HG02870 (cell line): Measurements from ENCODE around the gene ASIC2.

ENCODE experiments used
- ATAC-seq: cut with Tn5 transposase; IDR thresholded peaks from one replicate; pipeline ENCODE4 v1.9.1; 2021; ENCODE audit warnings: mild to moderate bottlenecking, moderate library complexity; ENCODE audit not compliant: unreplicated experiment

Gene ASIC2

DNA sequence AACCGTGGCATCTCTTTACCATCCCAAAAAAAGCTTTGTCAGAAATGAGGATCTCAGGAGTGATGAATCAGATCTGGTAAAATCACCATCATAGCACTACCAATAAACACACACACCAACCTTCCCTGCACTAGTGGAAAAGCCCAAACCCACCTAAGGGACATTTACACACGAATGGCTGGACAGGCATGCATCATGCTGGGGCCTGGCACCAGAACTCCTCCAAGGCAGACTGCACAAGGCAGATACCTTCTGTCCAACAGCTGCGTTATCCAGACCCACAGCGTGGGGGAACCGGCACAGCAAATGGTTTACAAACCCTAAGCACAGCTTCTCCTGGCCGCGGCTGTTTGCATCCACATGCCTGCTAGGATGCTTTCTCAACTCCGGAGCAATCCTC is 2.8 kb downstream of the ASIC2 start:
- ATAC-seq, result no peak

DNA sequence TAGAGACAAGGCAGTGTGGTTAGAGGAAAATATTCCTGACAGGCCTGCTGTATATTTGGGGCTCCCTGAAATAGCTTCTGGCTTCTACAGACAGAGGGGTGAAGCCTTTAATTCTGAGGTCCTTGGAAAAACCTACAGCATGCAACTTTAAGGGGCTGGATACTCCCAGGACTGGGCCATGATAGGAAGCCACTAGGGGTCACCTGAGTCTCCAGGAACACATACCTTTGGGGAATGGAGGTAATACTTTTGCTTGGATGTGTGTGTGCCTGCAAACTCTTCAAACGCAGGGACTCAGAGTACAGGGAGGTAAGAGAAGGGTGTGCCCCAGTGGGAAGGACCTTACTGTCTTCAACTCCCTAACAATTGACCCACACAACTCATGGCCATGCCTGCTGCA is 4.1 kb downstream of the ASIC2 start:
- no peak for ATAC-seq

DNA sequence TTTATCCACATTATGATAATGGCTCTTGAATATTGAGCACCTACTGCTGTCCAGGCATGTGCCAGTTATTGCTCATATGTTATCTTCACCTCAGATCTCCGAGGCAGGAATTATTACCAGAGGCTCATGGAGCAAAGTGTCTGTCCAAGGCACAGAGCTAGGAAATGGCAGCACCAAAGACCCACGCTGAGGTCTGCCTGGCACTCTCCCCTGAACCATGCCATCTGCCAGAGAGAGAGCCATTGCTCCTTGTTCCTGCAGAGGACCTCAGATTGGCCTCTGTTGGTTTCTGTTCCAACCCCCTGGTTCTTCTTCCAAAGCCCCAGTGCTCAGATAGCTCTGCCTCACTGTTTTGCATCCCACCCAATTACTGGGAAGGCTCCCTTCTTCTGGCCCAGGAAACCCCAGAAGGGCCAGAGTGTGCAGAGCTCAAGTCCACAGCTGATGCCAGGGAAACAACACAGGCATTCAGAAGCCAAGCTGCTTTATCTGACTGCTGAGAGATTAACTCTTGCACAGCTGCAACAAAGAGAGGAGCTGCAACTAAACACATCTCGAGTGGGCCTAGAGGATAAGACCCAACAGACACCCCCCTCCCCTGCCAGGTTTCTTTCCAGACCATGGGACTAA is 5.9 kb downstream of the ASIC2 start:
- no peak for ATAC-seq

DNA sequence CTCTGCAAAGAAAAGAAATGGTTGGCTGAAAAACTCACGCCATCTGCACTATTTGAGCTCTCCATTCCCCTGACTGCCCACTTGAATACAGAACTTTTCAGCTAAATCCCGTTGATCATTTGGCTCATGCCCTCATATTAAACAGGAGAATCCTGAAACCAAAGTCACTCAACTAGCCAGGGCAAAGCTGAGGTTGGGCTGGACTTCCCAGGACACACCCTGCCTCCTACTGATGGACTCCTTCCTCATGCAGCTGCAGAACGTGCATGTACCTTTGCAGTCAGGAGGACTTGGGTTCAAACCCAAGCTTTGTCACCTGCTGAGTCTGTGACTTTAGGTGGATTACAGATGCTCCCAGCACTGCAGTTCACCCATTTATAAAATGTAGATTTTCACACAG is 7.7 kb downstream of the ASIC2 start:
- no peak for ATAC-seq

DNA sequence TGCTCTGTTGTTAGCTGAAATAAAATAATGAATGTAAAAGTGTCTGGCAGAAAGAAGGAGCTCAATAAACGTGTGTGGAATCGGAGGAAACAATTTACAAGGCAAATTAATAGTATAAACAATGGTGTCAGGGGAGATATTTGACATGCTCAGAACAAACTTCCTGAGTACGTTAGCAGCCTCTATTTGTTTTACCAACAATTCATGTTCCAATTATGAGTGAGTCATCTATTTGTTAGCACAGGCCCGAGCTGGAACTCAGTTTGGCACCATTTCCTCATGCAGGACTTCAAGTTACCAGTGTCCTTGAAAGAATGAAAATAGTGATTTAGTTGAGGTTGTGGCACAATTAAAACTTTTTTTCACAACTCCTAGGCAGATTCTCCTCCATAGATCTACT is 9.1 kb downstream of the ASIC2 start:
- ATAC-seq, result no peak

DNA sequence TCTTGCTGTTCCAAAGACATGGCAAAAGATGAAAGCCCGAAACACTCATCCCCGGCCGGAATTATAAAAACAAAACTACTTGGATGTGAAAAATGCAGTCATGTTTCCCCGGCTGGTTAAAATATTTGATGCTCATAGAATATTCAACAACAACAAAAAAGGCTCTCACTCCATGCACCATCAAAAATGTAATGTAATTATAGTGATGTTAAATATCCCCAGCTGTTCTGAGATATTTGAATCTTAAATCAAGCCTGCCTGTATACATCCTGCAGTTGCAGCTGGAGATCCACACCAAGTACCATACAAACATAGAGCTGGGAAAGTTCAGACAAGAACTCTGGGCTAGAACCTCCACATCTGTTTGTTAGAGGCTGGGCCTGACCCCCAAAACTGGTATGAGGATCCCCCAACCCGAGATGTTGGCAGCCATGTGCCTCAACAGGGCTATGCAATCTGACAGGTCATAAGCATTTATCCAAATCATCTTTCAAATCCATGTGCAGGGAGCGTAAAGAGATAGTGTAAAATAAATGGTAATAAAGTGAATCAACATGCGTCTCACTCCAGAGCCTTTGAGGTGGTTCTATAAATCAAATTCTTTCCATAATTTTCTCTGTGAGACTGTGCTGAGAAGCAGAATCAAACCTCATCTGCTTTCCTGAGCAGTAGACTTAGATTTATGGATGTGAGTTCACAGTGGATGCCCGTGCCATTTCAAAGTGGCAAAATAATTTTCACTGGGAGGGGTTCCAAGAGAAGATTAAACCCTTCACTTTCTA is 12.7 kb downstream of the ASIC2 start:
- no peak for ATAC-seq

DNA sequence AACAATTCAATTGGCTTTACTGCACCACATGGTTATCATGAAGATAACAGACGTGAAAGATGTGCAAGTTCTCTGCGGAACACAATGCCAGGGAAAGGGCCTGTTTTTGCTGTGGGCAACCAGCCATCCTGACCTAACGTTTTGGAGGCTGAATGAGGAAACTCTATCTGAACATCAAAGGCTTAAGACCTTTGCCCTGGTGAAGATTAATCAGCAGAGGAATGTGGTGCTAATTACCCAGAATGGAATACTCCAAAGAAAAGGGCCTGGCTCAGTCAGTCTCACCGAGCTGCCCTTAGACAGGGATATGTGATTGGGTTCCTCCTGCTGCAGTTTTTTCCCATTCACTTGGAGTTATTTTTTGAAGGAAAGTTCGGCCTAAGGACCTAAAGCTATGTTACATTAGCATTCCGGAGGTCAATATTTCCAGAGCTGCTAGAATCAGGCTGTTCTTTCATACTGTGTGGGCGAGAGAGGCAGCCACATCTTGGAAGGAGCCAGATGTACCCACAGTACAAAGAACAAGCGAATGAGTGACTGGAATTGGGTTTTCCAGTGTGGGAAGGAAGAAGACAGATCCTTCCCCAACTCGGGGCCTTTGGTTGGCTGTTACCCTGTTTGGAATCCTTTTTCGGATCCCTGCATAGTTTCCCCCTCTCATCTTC is 15.5 kb downstream of the ASIC2 start:
- no peak for ATAC-seq

DNA sequence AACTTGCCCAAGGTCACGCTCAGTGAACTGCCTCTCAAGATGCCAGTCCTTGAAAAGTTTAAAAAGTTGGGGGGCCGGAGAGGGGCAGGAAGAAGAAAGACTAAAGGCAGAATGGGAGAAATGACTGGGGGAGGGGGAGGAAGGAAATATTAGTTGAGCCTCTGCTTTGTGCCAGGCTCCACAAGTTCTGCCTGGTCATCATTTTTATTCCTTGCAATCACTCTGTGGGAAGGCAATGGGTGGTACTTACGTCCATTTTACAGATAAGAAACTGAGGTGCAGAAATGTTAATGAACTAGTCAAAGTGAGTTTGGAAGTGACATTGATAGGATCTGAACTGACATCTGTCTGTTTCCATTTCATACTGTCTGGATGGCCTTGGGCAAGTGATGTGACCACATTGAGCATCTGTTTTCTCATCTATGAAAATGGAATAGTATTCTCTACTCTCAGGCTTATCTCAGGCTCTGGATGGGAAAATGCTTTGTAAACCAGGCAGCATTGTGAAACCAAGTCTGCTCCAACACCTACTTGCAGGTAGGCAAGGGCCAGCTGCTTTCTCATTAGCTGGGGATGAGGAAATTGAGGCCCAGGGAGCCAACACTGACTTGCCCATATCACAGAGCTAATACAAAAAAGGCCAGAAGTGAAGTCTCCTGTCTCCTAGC is 19.2 kb downstream of the ASIC2 start:
- ATAC-seq, result no peak

DNA sequence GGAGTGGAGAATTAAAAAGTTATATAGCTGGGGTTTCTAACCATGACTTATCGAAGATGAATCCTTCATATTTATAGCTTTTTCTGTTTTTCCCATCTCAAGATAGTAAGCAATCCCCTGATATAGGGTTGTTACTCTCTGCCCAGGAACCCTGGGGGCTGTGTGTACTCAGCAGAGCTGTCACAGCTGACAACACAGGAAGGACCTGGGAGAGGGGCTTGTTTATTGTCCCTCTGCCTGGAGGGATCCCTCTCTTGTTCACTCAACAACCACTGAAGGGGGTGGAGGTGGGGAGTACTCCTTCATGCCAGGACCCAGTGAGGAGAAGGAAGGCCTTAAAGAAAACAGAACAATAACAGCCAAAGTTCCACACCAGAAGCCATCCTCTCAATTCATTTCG is 19.8 kb downstream of the ASIC2 start:
- no peak for ATAC-seq

DNA sequence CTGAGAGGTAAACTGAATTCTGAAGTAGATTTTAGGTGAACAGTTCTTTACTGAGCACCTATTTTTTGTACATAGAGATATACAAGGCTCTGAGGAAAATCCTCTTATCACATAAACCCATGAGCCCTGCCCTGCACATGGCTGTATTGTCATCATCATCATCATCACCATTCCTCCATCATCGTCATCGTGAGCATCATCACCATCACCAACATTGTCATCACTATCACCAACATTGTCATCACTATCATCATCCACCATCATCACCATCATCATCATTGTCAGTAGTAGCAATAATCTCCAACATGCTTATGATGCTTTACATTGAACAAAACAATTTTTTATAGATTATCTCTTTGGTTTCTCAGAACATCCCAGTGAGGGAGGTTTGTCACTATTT is 20.7 kb downstream of the ASIC2 start:
- no peak for ATAC-seq

DNA sequence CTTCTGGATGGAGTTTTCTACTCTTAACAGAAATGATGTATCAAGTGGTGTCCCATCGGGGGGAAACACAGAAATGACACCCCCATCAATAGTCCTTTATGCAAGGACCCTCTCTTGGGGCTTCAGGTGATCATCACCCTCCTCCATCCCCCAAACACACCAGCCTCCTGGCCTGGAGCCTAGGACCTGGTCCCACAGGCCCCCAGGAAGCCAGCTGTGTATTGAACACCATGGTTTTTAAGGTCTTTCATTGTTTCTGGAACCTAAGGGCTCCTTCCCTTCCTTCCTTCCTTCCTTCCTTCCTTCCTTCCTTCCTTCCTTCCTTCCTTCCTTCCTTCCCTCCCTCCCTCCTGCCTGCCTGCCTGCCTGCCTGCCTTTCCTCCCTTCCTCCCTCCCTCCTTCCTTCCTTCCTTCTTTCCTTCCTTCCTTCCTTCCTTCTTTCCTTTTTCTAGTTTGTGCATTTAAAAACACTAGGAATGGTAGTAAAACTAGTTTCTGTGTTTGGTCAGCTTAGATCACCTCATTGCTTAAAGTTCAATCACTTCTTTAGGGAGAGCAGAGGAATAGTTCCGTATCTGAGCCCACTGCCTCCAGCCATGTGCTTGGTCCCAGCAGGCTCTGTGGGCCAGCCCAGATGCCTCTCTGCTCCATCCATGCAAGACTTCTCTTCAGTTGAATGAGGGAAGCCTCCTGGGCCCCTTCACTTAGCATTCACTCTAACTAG is 23.6 kb downstream of the ASIC2 start:
- no peak for ATAC-seq

DNA sequence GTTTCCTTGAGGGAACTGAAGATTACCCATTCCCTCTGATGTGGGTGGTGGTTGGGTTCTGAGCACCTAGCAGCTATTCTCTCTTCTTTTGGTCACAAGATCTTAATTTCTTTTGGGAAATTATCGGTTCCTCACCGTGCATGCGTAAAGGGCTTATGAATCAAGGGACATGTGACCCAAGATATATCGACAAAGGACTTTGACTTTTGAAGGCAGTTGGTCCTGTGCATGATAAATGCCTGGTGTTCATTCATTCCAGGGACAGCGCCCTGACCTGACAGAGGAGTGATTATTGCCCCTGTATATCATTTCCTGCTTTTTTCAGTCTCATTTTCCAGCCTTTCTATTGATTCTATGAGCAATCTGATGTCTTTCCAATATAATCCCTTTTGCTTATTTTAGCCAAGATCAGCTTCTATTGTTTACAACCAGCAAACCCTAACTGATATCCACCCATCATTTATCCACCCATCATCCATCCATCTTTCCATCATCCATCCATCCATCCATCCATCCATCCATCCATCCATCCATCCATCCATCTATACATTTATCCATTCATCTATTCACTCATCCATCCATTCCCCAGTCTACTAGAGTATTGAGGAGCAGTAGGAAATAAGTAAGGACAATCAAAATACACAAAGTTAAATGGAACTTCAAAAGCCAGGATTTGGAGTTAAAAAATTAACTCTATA is 25.1 kb downstream of the ASIC2 start:
- no peak for ATAC-seq

DNA sequence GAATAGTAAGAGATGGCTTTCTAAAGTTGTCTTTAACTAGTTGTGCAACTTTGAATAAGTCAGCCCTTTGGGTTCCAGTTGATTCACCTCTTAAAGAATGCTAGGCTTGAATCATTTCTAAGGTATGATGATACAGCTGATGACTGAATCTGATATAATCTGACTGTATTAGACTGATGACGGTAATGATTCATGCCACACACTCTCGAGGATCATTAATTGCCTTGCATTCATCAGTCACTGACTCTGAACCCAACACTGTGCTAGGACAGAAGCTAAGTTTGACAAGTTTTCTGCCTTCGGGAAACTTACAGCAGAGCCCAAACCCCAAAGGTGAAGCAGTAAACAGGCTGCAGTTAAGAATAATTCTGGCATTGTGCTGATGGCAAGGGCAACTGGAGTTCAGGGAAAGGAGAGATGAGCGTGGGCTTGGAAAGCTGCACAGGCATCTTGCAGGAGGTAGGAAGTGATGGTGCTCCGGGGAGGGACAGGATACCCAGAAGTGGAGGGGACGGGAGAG is 25.8 kb downstream of the ASIC2 start:
- no peak for ATAC-seq

DNA sequence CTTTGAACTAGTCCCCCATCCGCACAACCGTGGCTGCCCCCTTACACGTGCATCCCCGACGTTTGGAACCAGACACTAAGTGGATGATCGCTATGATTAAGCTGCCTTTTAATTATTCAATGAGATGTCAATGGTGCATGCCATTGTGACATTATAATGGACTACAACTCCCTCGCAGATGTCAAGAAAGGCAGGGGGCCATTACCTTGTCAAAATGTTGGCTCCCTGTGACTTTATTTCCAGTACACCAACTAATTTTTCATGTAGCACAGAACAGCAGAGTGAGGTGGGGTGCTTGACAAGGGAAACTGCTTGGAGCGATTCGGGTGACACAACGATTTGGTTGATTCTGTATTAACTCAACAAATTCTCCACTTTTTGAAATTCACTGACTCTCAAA is 26.5 kb downstream of the ASIC2 start:
- no peak for ATAC-seq

DNA sequence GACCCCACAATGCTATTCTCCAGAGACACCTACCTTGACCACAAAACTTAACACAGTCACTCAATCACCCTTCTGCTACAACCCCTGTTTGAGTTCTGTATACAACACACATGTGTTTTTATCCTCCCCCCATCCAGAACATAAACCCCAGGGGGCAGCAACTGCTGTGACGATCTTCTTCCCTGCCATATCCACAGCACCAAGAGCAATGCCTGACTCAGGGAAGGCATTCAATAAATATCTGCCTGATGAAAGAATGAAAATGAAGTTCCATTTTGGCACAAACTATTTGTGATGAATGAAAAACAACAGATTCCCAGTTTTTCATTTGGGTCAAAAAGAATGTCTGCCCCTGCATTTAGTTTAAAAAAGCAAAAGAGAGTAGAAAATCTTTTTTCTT is 27.0 kb downstream of the ASIC2 start:
- ATAC-seq, result no peak

DNA sequence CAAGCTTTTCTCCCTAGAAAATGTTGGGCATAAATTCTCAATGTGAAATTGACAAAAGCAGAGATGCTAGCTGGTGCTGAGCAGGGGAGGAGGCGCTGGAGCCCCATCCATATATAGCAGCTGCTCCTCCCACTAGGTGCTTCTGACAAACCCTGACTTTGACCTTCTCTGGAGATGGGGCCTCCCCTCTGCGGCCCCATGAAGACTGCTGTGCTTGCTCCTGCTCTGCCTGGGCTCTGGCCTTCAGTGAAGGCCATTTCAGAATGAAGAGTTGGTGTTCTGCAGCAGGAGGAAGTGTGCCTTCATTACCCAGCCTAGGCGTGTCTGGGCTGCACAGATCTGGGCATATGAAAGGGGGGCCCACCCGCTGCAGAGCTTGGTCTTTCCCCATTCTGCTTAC is 29.7 kb downstream of the ASIC2 start:
- no peak for ATAC-seq

DNA sequence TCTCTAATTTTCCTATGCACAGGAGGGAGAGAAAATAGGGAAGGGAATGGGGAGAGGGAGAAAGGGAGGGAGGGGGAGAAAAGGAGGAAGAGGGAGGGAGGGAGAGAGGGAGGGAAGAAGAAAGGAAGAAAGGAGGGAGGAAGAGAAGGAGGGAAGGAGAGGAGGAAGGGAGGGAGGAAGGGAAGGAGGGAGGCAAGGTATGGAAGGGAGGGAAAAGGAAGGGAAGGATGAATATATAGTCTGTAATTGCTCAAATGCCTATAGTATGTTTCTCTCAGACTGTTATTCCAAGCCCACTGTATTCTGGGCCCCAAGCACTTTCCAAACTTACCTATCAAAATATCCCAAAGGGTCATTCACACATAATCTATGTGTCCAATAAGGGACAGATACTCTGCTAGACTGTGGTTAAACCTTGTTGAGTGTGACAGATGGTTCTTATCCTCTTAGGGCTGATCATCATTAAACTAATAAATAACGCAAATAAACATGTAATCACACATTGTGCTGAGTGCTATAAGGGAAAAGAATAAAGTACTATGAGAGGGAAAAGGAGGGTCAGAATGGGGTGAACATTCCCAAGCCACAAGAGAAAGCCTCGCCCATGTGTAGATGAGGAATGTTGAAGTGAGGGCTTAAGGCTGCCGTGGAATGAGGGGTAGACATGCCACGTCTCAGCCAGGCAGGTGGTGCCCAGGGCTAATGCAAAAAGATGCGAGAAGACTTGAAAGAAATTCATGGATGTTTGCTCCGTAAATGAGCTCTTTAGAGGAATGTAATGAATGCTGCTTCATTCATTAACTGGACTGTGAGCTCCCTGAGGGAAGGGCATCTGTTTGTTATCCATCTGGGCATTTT is 30.6 kb downstream of the ASIC2 start:
- ATAC-seq, result no peak

DNA sequence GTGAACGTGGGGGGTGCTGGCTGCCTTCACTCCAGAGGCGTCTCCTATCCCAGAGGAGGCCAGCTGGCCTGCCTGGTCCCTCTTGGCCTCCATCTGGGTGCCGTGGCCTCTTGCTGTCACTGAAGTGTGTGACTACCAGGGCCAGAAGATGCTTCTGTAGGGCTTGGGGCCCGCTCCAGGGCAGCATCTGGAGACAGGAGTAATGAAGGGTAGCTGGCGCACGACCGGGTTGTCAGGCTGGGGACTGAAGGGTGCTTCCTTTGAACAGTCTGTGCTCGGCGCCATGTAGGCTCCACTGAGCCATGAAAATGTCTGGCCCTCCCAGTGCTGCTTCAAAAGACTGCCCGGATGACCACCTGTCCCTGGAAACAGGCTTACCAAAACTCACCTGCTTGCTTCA is 31.3 kb downstream of the ASIC2 start:
- no peak for ATAC-seq

DNA sequence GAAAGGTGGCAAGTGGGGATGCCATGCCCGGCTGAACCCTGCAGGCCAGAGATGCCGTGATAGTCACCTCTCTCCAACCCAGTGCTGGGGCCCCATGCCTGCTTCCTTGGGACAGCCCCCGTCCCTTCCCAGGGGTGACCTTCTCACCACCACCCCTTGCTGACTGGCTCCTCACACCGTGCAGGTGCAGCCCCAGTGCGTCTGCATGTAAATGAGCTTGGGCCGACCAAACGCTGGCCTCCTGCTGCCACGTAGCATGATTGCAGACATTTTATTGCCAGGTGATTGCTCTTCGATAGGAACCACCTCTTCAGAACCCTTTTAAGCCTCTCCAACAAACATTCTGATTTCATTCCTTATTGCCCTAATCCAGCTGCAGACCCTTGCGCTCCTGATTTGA is 32.5 kb downstream of the ASIC2 start:
- no peak for ATAC-seq
